Liver (tissue), 9 donors: Measurements from ENCODE around the gene GPATCH8. TPM values are rescaled to one million over a fixed set of nuclear protein-coding genes. Genes with fewer than 3 reads are reported as not detected.
A peak's percentile ranks its signal among the peaks of the same experiment; 100 is the strongest.
"Not testable (repeated sequence)": the region's sequence is repeated elsewhere in the genome, so short reads cannot be mapped to it uniquely, and the experiment has no call there.

ENCODE experiments used
- DNase-seq: peaks from one replicate; pipeline ENCODE4 v3.0.0-alpha.2; 2017; ENCODE audit warnings: low spot score
- H3K27ac ChIP-seq, 2 donors: one replicate each; pipeline ENCODE4 v1.7.0; 2013; ENCODE audit warnings: inconsistent platforms in 2 of 2, low read length in 2 of 2, control low read depth in 1 of 2, low read depth in 1 of 2, mild to moderate bottlenecking in 1 of 2
- H3K27me3 ChIP-seq, 4 donors: one replicate each; pipeline versions ENCODE4 v1.6.1 to v1.7.0; 2013; ENCODE audit warnings: low read length in 3 of 4, inconsistent platforms in 1 of 4, mild to moderate bottlenecking in 1 of 4, moderate library complexity in 1 of 4; ENCODE audit not compliant: control insufficient read depth in 4 of 4, insufficient read depth in 4 of 4
- H3K36me3 ChIP-seq, 4 donors: one replicate each; pipeline versions ENCODE4 v1.6.1 to v1.7.0; 2013; ENCODE audit warnings: low read length in 3 of 4, mild to moderate bottlenecking in 3 of 4, low read depth in 1 of 4, moderate library complexity in 1 of 4; ENCODE audit not compliant: control insufficient read depth in 4 of 4, insufficient read depth in 3 of 4
- H3K4me1 ChIP-seq, 4 donors: one replicate each; pipeline versions ENCODE4 v1.6.1 to v1.7.0; 2013; ENCODE audit warnings: low read length in 3 of 4, mild to moderate bottlenecking in 3 of 4, moderate library complexity in 1 of 4; ENCODE audit not compliant: control insufficient read depth in 4 of 4, insufficient read depth in 4 of 4
- H3K4me3 ChIP-seq, 3 donors: one replicate each; pipeline versions ENCODE4 v1.6.1 to v1.7.0; 2013; ENCODE audit warnings: low read length in 3 of 3, control low read depth in 1 of 3, low read depth in 1 of 3, mild to moderate bottlenecking in 1 of 3
- H3K9ac ChIP-seq, 2 donors: one replicate each; pipeline ENCODE4 v1.7.0; 2013; ENCODE audit warnings: low read length in 2 of 2, mild to moderate bottlenecking in 2 of 2, moderate library complexity in 2 of 2, control low read depth in 1 of 2, low read depth in 1 of 2
- H3K9me3 ChIP-seq, 4 donors: one replicate each; pipeline versions ENCODE4 v1.6.1 to v1.7.0; 2013; ENCODE audit warnings: low read length in 3 of 4; ENCODE audit not compliant: control insufficient read depth in 4 of 4
- EGR1 ChIP-seq, 2 donors: IDR thresholded peaks; 2 replicates each; pipeline ENCODE4 v1.6.1; 2016 to 2018; ENCODE audit warnings: antibody characterized with exemption in 2 of 2, low read depth in 2 of 2
- FOXA1 ChIP-seq: IDR thresholded peaks from 2 replicates; pipeline ENCODE4 v1.6.1; 2016; ENCODE audit warnings: antibody characterized with exemption
- GABPA ChIP-seq, 2 donors: IDR thresholded peaks in 1 of 2; conservative IDR thresholded peaks in 1 of 2; 2 replicates each; pipeline ENCODE4 v1.6.1; 2016; ENCODE audit warnings: antibody characterized with exemption in 2 of 2, mild to moderate bottlenecking in 1 of 2, moderate library complexity in 1 of 2
- HNF4G ChIP-seq: IDR thresholded peaks from 2 replicates; pipeline ENCODE4 v1.6.1; 2016; ENCODE audit warnings: antibody characterized with exemption
- JUND ChIP-seq, 2 donors: IDR thresholded peaks; 2 replicates each; pipeline ENCODE4 v1.6.1; 2016; ENCODE audit warnings: antibody characterized with exemption in 2 of 2
- NR2F2 ChIP-seq: IDR thresholded peaks from 2 replicates; pipeline ENCODE4 v1.6.1; 2016; ENCODE audit warnings: antibody characterized with exemption
- RAD21 ChIP-seq, 2 donors: IDR thresholded peaks; 2 replicates each; pipeline ENCODE4 v1.6.1; 2016; ENCODE audit warnings: antibody characterized with exemption in 2 of 2, mild to moderate bottlenecking in 2 of 2
- SP1 ChIP-seq: IDR thresholded peaks from 2 replicates; pipeline ENCODE4 v1.6.1; 2018; ENCODE audit warnings: antibody characterized with exemption, mild to moderate bottlenecking
- TAF1 ChIP-seq: conservative IDR thresholded peaks from 2 replicates; pipeline ENCODE4 v1.6.1; 2016; ENCODE audit warnings: antibody characterized with exemption, mild to moderate bottlenecking
- YY1 ChIP-seq: IDR thresholded peaks from 2 replicates; pipeline ENCODE4 v1.6.1; 2016; ENCODE audit warnings: antibody characterized with exemption, mild to moderate bottlenecking
- WGBS: extraction: QIAGEN DNeasy Blood & Tissue Kit; methylation state at CpG from one replicate; pipeline ENCODE4 v1.1.7; 2013; 5-methylcytosine and 5-hydroxymethylcytosine counted together
- polyA plus RNA-seq, 2 donors: library from polyadenylated mRNA; stranded (reverse) in 1 of 2; unstranded in 1 of 2; fragments of 200-250 nt in 1 of 2; fragments of >200 nt in 1 of 2; fragmentation: Nextera tagmentation in 1 of 2; extraction: Ambion mirVana in 1 of 2; gene quantifications; one replicate each; pipeline versions ENCODE4 v1.2.1 to v1.2.3, GENCODE V29; 2013 to 2015
- total RNA-seq, 2 donors: library from RNA; depleted of rRNA; stranded (reverse); fragments of >200 nt; gene quantifications; one replicate each; pipeline ENCODE4 v1.2.3, GENCODE V29; 2014
- TF ChIP-seq, protein P1 (sequence below): IDR thresholded peaks from 2 replicates; pipeline ENCODE4 v1.6.1; 2016; ENCODE audit warnings: antibody characterized with exemption
- TF ChIP-seq, protein P2 (sequence below): fragments of 150-350 bp; IDR thresholded peaks from 2 replicates; pipeline ENCODE4 v1.5.1; 2017; ENCODE audit warnings: improper control_type of control experiment, low read depth, low read length; ENCODE audit not compliant: missing input control
- TF ChIP-seq, protein P3 (sequence below): IDR thresholded peaks from 2 replicates; pipeline ENCODE4 v1.6.1; 2016; ENCODE audit warnings: antibody characterized with exemption
- TF ChIP-seq, protein P4 (sequence below): IDR thresholded peaks from 2 replicates; pipeline ENCODE4 v1.6.1; 2016; ENCODE audit warnings: antibody characterized with exemption, mild to moderate bottlenecking
- donor health status: healthy.
- donor health status: healthy.
- donor health status: healthy.
- donor health status: healthy.
- donor health status: healthy.

GPATCH8 gene
- total and polyA plus RNA-seq, 4 donors = 4.2 to 21.8 (median 9.9) TPM

DNA sequence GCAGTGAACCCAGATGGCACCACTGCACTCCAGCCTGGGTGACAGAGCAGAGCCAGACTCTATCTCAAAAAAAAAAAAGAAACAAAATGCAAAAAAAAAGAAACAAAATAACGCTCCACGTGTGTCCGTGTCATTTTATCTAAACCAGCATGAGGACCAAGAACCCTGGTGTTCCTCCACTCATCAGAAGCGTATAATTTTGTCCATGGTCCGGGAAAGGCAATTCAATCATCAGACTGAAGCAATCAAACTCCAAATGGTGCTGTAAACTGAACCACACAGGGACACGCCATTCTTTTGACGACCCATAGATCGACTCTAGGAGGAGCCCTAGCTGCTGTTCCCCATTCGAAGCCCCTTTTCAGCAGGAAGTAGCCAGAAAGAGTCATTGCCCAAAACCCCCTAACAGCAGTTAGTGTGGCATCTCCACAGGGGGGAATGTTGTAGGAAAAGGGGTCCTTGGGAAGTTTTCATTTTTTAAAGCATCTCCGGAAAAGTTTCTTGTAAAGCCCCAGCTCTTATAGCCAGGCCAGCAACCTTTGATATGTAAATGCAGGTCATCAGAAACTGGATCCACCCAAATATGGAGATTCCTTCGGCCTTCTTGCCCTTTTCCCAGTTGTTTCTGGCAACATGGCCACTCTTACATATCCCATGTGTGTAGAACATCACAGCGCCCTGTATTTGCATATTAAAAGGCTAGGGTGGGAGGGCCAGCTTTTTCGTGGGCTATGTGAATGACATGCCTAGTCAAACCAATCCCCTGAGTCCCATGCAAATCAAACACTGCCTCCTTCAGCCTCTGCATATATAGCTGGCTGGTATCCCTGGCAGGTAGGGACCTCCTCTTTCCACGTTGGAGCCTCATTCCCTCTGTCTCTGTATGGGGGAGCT lies 8.3 kb upstream of the GPATCH8 start:
- H3K4me1 ChIP-seq, H3K9ac ChIP-seq, H3K27ac ChIP-seq, H3K36me3 ChIP-seq, H3K4me3 ChIP-seq, H3K9me3 ChIP-seq, DNase-seq, H3K27me3 ChIP-seq: not testable (repeated sequence)
- 36% methylated on average over 14 of the region's 14 CpGs for WGBS

DNA sequence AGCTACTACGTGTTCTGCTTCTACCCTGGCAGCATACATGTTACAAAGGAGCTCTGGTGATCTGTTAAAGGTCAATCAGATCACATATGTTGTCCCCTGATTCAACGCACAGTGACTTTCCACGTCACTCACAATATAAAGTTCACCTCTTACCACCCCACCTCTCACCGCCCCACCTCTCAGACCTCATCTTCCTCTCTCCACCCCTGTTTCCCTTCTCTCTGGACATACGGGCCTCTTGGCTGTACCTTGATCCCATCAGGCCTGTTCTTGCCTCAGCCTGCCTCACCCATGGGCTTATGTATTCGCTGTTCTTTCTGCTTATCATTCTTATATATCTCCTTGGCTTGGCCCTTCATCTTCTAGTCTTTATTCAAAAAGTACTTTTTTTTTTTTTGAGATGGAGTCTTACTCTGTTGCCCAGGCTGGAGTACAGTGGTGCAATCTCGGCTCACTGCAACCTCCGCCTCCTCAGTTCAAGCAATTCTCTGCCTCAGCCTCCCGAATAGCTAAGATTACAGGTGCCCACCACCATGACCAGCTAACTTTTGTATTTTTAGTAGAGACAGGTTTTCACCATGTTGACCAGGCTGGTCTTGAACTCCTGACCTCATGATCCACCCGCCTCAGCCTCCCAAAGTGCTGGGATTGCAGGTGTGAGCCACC lies 3.9 kb upstream of the GPATCH8 start:
- WGBS = 91% methylated on average over 10 of the region's 10 CpGs
- H3K27me3 ChIP-seq, H3K27ac ChIP-seq, H3K9me3 ChIP-seq, H3K36me3 ChIP-seq, DNase-seq, H3K4me3 ChIP-seq, H3K9ac ChIP-seq: not testable (repeated sequence)
- peaks cover 0 to 16% (median 10%) of the 10 kb centered on the region in 4 donors for H3K4me1 ChIP-seq

DNA sequence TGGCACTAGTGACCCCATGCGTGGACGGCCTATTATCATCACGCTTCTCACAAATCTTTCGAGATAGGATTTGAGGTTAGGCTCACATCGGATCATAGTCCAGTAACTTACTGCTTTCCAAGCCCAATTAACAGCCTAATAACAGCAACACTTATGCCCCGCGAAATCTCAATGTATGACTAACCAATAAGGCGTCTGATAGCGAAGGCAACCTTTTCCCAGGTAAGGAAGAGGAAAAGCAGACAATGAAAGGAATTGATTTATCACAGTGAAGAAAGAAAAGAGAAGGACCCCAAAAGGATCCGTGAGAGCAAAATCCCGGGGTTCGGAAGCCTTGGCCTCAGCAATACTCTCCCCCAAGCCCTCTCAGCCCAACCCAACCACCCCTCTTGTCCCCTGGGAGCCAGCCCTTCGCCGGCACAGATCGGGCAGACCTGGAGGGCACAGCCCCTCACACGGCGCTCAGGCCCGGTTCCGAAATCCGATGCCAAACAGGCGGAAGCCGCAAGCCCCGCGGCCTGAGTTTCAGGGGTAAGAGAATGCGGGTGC lies 534 bp downstream of the GPATCH8 start:
- DNase-seq = no peak
- Histone ChIP-seq H3K27ac (peak overlapping the region; percentile 81 to 88), H3K4me3 (peak overlapping the region; percentile 65 to 85 (median 82)), H3K27me3 (no peaks in the 10 kb centered on the region), H3K9me3 (peaks cover 0 to 3% (median 0%) of the 10 kb centered on the region in 4 donors), H3K4me1 (peaks cover 3 to 35% (median 24%) of the 10 kb centered on the region in 4 donors), H3K36me3 (no peaks in the 10 kb centered on the region), H3K9ac (peak overlapping the region; percentile 92 to 94)
- under 1% methylated on average over 25 of the region's 25 CpGs for WGBS
- TF ChIP-seq GABPA (IDR thresholded peaks at IDR 0.05 in 1 of 2, conservative IDR thresholded peaks at IDR 0.05 in 1 of 2) = no peak
- TF ChIP-seq, protein P1, sequence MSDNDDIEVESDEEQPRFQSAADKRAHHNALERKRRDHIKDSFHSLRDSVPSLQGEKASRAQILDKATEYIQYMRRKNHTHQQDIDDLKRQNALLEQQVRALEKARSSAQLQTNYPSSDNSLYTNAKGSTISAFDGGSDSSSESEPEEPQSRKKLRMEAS = peak; percentile 8

DNA sequence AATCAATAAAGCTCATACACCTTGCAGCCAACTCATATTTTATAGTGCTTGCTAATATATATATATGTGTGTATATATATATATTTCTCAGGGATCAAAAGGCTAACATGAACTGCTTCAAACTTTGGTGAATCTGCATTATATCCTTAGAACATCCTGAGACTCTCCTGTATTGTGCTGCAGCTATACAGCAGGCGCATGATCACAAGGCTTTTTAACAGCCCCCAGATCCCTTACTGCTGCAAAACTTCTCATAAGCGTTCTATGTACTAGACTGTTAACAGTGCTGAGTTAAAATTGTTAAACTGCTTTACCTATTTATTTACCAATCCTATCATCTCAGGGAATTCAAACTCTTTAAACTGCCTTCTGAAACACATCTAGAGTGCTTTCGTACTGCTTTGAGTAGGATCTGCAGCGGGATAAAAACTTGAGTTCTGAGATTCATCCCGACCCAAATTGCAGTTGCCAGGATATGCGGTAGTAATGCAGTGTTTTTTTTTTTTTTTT lies 1.3 kb downstream of the GPATCH8 start:
- Histone ChIP-seq H3K4me1 (peaks cover 3 to 35% (median 24%) of the 10 kb centered on the region in 4 donors), H3K4me3 (peak overlapping the region; percentile 65 to 85 (median 82)), H3K9ac (peak overlapping the region; percentile 92 to 94), H3K27me3 (no peaks in the 10 kb centered on the region), H3K36me3 (no peaks in the 10 kb centered on the region), H3K27ac (no peak overlapping the region), H3K9me3 (peaks cover 0 to 3% (median 0%) of the 10 kb centered on the region in 4 donors)
- 17% methylated on average over 6 of the region's 6 CpGs for WGBS
- DNase-seq = no peak
- TF ChIP-seq SP1 (no peak), FOXA1 (no peak), EGR1 (IDR thresholded peaks at IDR 0.05; ENCODE audit: low read depth in 2 of 2) (no peak), YY1 (no peak), HNF4G (no peak), NR2F2 (no peak), RAD21 (IDR thresholded peaks at IDR 0.05) (no peak), TAF1 (no peak), GABPA (IDR thresholded peaks at IDR 0.05 in 1 of 2, conservative IDR thresholded peaks at IDR 0.05 in 1 of 2) (no peak), JUND (IDR thresholded peaks at IDR 0.05) (no peak)
- TF ChIP-seq, protein P2, sequence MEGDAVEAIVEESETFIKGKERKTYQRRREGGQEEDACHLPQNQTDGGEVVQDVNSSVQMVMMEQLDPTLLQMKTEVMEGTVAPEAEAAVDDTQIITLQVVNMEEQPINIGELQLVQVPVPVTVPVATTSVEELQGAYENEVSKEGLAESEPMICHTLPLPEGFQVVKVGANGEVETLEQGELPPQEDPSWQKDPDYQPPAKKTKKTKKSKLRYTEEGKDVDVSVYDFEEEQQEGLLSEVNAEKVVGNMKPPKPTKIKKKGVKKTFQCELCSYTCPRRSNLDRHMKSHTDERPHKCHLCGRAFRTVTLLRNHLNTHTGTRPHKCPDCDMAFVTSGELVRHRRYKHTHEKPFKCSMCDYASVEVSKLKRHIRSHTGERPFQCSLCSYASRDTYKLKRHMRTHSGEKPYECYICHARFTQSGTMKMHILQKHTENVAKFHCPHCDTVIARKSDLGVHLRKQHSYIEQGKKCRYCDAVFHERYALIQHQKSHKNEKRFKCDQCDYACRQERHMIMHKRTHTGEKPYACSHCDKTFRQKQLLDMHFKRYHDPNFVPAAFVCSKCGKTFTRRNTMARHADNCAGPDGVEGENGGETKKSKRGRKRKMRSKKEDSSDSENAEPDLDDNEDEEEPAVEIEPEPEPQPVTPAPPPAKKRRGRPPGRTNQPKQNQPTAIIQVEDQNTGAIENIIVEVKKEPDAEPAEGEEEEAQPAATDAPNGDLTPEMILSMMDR = no peak
- TF ChIP-seq, protein P1 = no peak
- TF ChIP-seq, protein P3, sequence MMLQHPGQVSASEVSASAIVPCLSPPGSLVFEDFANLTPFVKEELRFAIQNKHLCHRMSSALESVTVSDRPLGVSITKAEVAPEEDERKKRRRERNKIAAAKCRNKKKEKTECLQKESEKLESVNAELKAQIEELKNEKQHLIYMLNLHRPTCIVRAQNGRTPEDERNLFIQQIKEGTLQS = no peak
- TF ChIP-seq, protein P4, sequence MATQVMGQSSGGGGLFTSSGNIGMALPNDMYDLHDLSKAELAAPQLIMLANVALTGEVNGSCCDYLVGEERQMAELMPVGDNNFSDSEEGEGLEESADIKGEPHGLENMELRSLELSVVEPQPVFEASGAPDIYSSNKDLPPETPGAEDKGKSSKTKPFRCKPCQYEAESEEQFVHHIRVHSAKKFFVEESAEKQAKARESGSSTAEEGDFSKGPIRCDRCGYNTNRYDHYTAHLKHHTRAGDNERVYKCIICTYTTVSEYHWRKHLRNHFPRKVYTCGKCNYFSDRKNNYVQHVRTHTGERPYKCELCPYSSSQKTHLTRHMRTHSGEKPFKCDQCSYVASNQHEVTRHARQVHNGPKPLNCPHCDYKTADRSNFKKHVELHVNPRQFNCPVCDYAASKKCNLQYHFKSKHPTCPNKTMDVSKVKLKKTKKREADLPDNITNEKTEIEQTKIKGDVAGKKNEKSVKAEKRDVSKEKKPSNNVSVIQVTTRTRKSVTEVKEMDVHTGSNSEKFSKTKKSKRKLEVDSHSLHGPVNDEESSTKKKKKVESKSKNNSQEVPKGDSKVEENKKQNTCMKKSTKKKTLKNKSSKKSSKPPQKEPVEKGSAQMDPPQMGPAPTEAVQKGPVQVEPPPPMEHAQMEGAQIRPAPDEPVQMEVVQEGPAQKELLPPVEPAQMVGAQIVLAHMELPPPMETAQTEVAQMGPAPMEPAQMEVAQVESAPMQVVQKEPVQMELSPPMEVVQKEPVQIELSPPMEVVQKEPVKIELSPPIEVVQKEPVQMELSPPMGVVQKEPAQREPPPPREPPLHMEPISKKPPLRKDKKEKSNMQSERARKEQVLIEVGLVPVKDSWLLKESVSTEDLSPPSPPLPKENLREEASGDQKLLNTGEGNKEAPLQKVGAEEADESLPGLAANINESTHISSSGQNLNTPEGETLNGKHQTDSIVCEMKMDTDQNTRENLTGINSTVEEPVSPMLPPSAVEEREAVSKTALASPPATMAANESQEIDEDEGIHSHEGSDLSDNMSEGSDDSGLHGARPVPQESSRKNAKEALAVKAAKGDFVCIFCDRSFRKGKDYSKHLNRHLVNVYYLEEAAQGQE = no peak
